Uterus (tissue), 2 donors: ENCODE results near the gene FOLR3.

ENCODE experiments used
- POLR2A ChIP-seq, 2 donors: fragments of 450-650 bp; IDR thresholded peaks; one replicate each; pipeline ENCODE4 v1.6.1; 2016; ENCODE audit warnings: antibody characterized with exemption in 2 of 2, mild to moderate bottlenecking in 1 of 2, moderate library complexity in 1 of 2
- TF ChIP-seq, protein P1 (sequence below), 4 experiments: fragments of 200-600 bp in 2 of 4; fragments of 450-650 bp in 2 of 4; sonication (generic) in 2 of 4; IDR thresholded peaks; one replicate each; pipeline ENCODE4 v1.5.1; 2016 to 2019; ENCODE audit warnings: antibody characterized with exemption in 4 of 4, mild to moderate bottlenecking in 2 of 4, moderate library complexity in 1 of 4

DNA sequence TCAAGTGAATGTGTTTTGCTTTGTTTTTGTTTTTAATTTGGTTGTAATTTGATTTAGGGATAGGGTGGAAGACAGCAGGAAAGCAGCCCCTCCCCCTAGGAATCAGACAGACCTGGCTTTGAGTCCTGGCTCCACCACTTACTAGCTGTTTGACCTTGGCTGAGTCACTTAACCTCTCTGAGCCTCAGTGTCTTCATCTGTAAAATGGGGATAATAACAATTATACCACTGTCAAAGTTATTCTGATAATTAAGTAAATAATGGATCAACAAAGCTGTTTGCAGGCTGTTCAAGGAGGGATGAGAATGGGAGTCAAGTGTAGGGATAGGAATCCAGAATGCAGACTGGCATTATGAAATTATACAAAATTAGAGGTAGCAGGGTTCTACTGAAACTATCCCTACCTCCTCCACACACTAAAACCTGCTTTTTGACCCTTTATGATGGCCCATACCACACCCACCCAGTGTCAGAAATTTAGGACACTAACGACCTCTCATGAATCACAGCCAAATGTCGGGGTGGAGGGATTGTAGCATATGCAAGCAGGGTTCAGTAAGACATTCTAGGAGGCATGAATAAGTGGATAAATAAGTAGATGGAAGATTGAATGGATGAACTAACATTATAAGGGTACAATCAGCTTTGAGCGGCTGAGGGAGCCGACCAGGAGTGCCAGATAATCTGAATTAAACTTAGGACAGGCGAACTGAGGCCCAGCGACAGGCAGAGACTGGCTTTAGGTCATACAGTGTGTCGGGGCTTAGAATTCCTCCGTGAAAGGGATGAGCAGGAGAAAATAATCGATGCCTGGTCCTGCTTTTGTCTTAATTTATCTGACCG is 24.0 kb upstream of the FOLR3 start:
- TF ChIP-seq, protein P1, sequence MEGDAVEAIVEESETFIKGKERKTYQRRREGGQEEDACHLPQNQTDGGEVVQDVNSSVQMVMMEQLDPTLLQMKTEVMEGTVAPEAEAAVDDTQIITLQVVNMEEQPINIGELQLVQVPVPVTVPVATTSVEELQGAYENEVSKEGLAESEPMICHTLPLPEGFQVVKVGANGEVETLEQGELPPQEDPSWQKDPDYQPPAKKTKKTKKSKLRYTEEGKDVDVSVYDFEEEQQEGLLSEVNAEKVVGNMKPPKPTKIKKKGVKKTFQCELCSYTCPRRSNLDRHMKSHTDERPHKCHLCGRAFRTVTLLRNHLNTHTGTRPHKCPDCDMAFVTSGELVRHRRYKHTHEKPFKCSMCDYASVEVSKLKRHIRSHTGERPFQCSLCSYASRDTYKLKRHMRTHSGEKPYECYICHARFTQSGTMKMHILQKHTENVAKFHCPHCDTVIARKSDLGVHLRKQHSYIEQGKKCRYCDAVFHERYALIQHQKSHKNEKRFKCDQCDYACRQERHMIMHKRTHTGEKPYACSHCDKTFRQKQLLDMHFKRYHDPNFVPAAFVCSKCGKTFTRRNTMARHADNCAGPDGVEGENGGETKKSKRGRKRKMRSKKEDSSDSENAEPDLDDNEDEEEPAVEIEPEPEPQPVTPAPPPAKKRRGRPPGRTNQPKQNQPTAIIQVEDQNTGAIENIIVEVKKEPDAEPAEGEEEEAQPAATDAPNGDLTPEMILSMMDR (IDR thresholded peaks at IDR 0.05) = peak in 1 of 4 experiments; percentile 11
- no peak for TF ChIP-seq POLR2A (IDR thresholded peaks at IDR 0.05)
